HepG2 (cell line): ENCODE results near the gene VPS52. TPM values are rescaled to one million over a fixed set of nuclear protein-coding genes. Genes with fewer than 3 reads are reported as not detected.

Source experiments
- ARID4A ChIP-seq: sonication (generic); formaldehyde crosslinking; IDR thresholded peaks from 2 replicates; pipeline ENCODE4 v1.5.0; 2020; ENCODE audit warnings: mild to moderate bottlenecking, missing genetic modification reagents, borderline replicate concordance
- DMAP1 ChIP-seq: IDR thresholded peaks from 2 replicates; pipeline ENCODE4 v1.6.1; 2016
- FOXJ3 ChIP-seq: sonication (generic); formaldehyde crosslinking; IDR thresholded peaks from 2 replicates; pipeline ENCODE4 v1.4.0; 2020; ENCODE audit warnings: missing genetic modification reagents, mild to moderate bottlenecking, borderline replicate concordance
- GABPA ChIP-seq, 2 experiments: IDR thresholded peaks; 2 replicates each; pipeline ENCODE4 v1.6.1; 2011 to 2016; ENCODE audit warnings: low read depth in 2 of 2, low read length in 1 of 2, missing biosample characterization in 1 of 2, missing genetic modification characterization in 1 of 2
- GPBP1L1 ChIP-seq: sonication (generic); formaldehyde crosslinking; IDR thresholded peaks from 2 replicates; pipeline ENCODE4 v1.5.0; 2020; ENCODE audit warnings: mild to moderate bottlenecking, missing genetic modification reagents
- IRF2 ChIP-seq: IDR thresholded peaks from 2 replicates; pipeline ENCODE4 v1.6.1; 2018; ENCODE audit warnings: missing genetic modification reagents, missing compliant biosample characterization
- KLF11 ChIP-seq: IDR thresholded peaks from 2 replicates; pipeline ENCODE4 v1.6.1; 2016; ENCODE audit warnings: missing compliant biosample characterization
- KMT2A ChIP-seq: sonication (generic); formaldehyde crosslinking; IDR thresholded peaks from 2 replicates; pipeline ENCODE4 v1.4.0; 2020; ENCODE audit warnings: missing genetic modification reagents
- MXD4 ChIP-seq: IDR thresholded peaks from 2 replicates; pipeline ENCODE4 v1.6.1; 2016; ENCODE audit warnings: mild to moderate bottlenecking, missing biosample characterization, missing genetic modification reagents
- NCOA1 ChIP-seq: sonication (generic); formaldehyde crosslinking; IDR thresholded peaks from 2 replicates; pipeline ENCODE4 v1.9.0; 2021; ENCODE audit warnings: missing genetic modification reagents
- PAXIP1 ChIP-seq: sonication (generic); formaldehyde crosslinking; conservative IDR thresholded peaks from 2 replicates; pipeline ENCODE4 v1.4.0; 2020; ENCODE audit warnings: mild to moderate bottlenecking, missing genetic modification reagents, moderate library complexity
- PHF8 ChIP-seq: sonication (generic); formaldehyde crosslinking; IDR thresholded peaks from 2 replicates; pipeline ENCODE4 v1.5.0; 2020; ENCODE audit warnings: missing genetic modification reagents
- POLR2AphosphoS5 ChIP-seq: IDR thresholded peaks from 2 replicates; pipeline ENCODE4 v1.6.1; 2012; ENCODE audit warnings: low read depth, low read length
- RBFOX2 ChIP-seq: fragments of 200-400 bp; formaldehyde crosslinking; IDR thresholded peaks from 2 replicates; pipeline ENCODE4 v1.6.1; 2017; ENCODE audit warnings: low read depth, mild to moderate bottlenecking, low read length
- RFXANK ChIP-seq: IDR thresholded peaks from 2 replicates; pipeline ENCODE4 v1.6.1; 2016
- SRSF4 ChIP-seq: fragments of 200-400 bp; formaldehyde crosslinking; IDR thresholded peaks from one replicate; pipeline ENCODE4 v1.6.1; 2018; ENCODE audit warnings: mild to moderate bottlenecking, low read depth, low read length, moderate library complexity; ENCODE audit not compliant: poor library complexity, severe bottlenecking
- TBX2 ChIP-seq: sonication (generic); formaldehyde crosslinking; IDR thresholded peaks from 2 replicates; pipeline ENCODE4 v1.5.0; 2020; ENCODE audit warnings: missing genetic modification reagents, mild to moderate bottlenecking, borderline replicate concordance
- ZC3H13 ChIP-seq: sonication (generic); formaldehyde crosslinking; IDR thresholded peaks from 2 replicates; pipeline ENCODE4 v1.8.1; 2023; ENCODE audit warnings: mild to moderate bottlenecking, missing genetic modification reagents, moderate library complexity
- ZNF274 ChIP-seq: sonication (generic); formaldehyde crosslinking; IDR thresholded peaks from 2 replicates; pipeline ENCODE4 v1.5.1; 2020; ENCODE audit warnings: mild to moderate bottlenecking, missing genetic modification reagents
- ZNF546 ChIP-seq: sonication (generic); formaldehyde crosslinking; conservative IDR thresholded peaks from 2 replicates; pipeline ENCODE4 v1.8.1; 2023; ENCODE audit warnings: mild to moderate bottlenecking, missing genetic modification reagents
- ZNF619 ChIP-seq: sonication (generic); formaldehyde crosslinking; IDR thresholded peaks from 2 replicates; pipeline ENCODE4 v1.4.0; 2020; ENCODE audit warnings: mild to moderate bottlenecking, missing genetic modification reagents
- polyA plus RNA-seq, 8 experiments: library from polyadenylated mRNA; depleted of rRNA in 3 of 8; stranded (reverse) in 7 of 8; unstranded in 1 of 8; fragments of >200 nt; fragmentation: Illumina TruSeq in 4 of 8; extraction: Trizol in 4 of 8; gene quantifications; 2 replicates each; pipeline versions ENCODE4 v1.2.1 to v1.2.3, GENCODE V29; 2011 to 2016; ENCODE audit warnings: low read depth in 4 of 8, missing spikeins in 1 of 8, mixed read lengths in 1 of 8; ENCODE audit not compliant: insufficient read depth in 1 of 8
- total RNA-seq, 5 experiments: library from RNA; depleted of rRNA; stranded (reverse); fragments of >200 nt; fragmentation: Illumina TruSeq; extraction: Trizol; gene quantifications; 2 replicates each; pipeline ENCODE4 v1.2.3, GENCODE V29; 2016; ENCODE audit warnings: low read depth in 1 of 5

The VPS52 gene
- total and polyA plus RNA-seq, 2 of the 13 experiments (the other 11 are each of a cell fraction or from before 2014, with no cell fraction given): 48.9 to 85.5 TPM

GRCh38 chr6:33288921-33289783 is 17.5 kb upstream of the VPS52 start, which contains the start of the genes PFDN6 and WDR46 (continued):
- TF ChIP-seq PAXIP1 (CRISPR knock-in tag) (peak; percentile 42), KLF11 (CRISPR knock-in tag) (peak; percentile 69), ZNF619 (CRISPR knock-in tag) (0 out of 2 replicates have a peak, but pooled peaks have one; percentile 34), MXD4 (CRISPR knock-in tag) (peak; percentile 93; the same call in 1 of the 2 replicates), NCOA1 (no peak), GABPA (IDR thresholded peaks at IDR 0.05; ENCODE audit: low read depth, low read length) (peak; percentile 77), GABPA (CRISPR knock-in tag; IDR thresholded peaks at IDR 0.05; ENCODE audit: low read depth) (peak; percentile 99), ZC3H13 (CRISPR knock-in tag) (no peak; the same call in 1 of the 2 replicates), SRSF4 (no peak), ZNF546 (CRISPR knock-in tag) (peak; percentile 64; the same call in 1 of the 2 replicates), ARID4A (peak; percentile 96), FOXJ3 (CRISPR knock-in tag) (peak; percentile 61), KMT2A (CRISPR knock-in tag) (0 out of 2 replicates have a peak, but pooled peaks have one; percentile 12), DMAP1 (CRISPR knock-in tag) (peak; percentile 75), RFXANK (CRISPR knock-in tag) (no peak), RBFOX2 (0 out of 2 replicates have a peak, but pooled peaks have one; percentile 5), POLR2AphosphoS5 (peak; percentile 84), TBX2 (CRISPR knock-in tag) (peak; percentile 50; the same call in 1 of the 2 replicates), ZNF274 (CRISPR knock-in tag) (peak; percentile 27; the same call in 1 of the 2 replicates), GPBP1L1 (no peak), IRF2 (CRISPR knock-in tag) (peak; percentile 29; the same call in 1 of the 2 replicates), PHF8 (CRISPR knock-in tag) (peak; percentile 68)
